ENCODE results near the gene ST8SIA5. TPM values are rescaled to one million over a fixed set of nuclear protein-coding genes. Genes with fewer than 3 reads are reported as not detected.

ST8SIA5 gene
- polyA plus RNA-seq, 1 donor from 2014 or later: 0.93 TPM

GRCh38 chr18:46680784-46681695 lies 75.8 kb downstream of the ST8SIA5 start:
- H3K27ac ChIP-seq (ENCODE audit: low read length): no peak overlapping the region
- no peaks in the 10 kb centered on the region for H3K27me3 ChIP-seq (ENCODE audit: insufficient read depth, low read depth, low read length)
- H2AFZ ChIP-seq (ENCODE audit: low read depth, low read length): no peak overlapping the region
- H4K20me1 ChIP-seq (ENCODE audit: insufficient read depth): no peaks in the 10 kb centered on the region
- H3K9me3 ChIP-seq (ENCODE audit: low read length): no peaks in the 10 kb centered on the region
- no peaks in the 10 kb centered on the region for H3F3A ChIP-seq (ENCODE audit: insufficient read depth, low read length, poor library complexity, severe bottlenecking)
- no peak overlapping the region for H3K4me2 ChIP-seq (ENCODE audit: low read length)
- H3K9me2 ChIP-seq (ENCODE audit: insufficient read depth, low read length): no peaks in the 10 kb centered on the region
- no peak overlapping the region for H3K4me3 ChIP-seq (ENCODE audit: low read length)
- no peak for TF ChIP-seq REST (IDR thresholded peaks at IDR 0.05; ENCODE audit: borderline replicate concordance)
- TF ChIP-seq POLR2AphosphoS5 (IDR thresholded peaks at IDR 0.05): no peak
- no peak for TF ChIP-seq MXI1 (conservative IDR thresholded peaks at IDR 0.05; ENCODE audit: poor library complexity, severe bottlenecking)
- TF ChIP-seq CTCF (IDR thresholded peaks at IDR 0.05; ENCODE audit: poor library complexity, severe bottlenecking): no peak
- no peak for TF ChIP-seq EZH2 (IDR thresholded peaks at IDR 0.05; ENCODE audit: borderline replicate concordance, insufficient read depth, low read length, poor library complexity, severe bottlenecking)
- TF ChIP-seq RAD21 (conservative IDR thresholded peaks at IDR 0.05): no peak
- TF ChIP-seq TAF1 (IDR thresholded peaks at IDR 0.05; ENCODE audit: low read depth): no peak
- no peak for TF ChIP-seq EP300 (conservative IDR thresholded peaks at IDR 0.05; ENCODE audit: poor library complexity, severe bottlenecking)
- TF ChIP-seq SMC3 (conservative IDR thresholded peaks at IDR 0.05; ENCODE audit: poor library complexity): no peak
- no peak overlapping the region for H3K9ac ChIP-seq (ENCODE audit: low read length)
- no peaks in the 10 kb centered on the region for H3K79me2 ChIP-seq (replicated peaks; ENCODE audit: insufficient read depth, low read length)
- H3K36me3 ChIP-seq (ENCODE audit: insufficient read depth, low read length): no peaks in the 10 kb centered on the region

- Histone ChIP-seq H3K27ac (ENCODE audit: low read length) (no peak overlapping the region), H3F3A (ENCODE audit: insufficient read depth, low read length, poor library complexity, severe bottlenecking) (no peaks in the 10 kb centered on the region), H3K36me3 (ENCODE audit: insufficient read depth, low read length) (no peaks in the 10 kb centered on the region)
These were observed 76.8 kb downstream of the ST8SIA5 start for GRCh38 chr18:46679846-46680598.

More at GRCh38 chr18:46679846-46680598, 76.8 kb downstream of the ST8SIA5 start:
- TF ChIP-seq CTCF (IDR thresholded peaks at IDR 0.05; ENCODE audit: poor library complexity, severe bottlenecking) (no peak), EP300 (conservative IDR thresholded peaks at IDR 0.05; ENCODE audit: poor library complexity, severe bottlenecking) (no peak), MXI1 (conservative IDR thresholded peaks at IDR 0.05; ENCODE audit: poor library complexity, severe bottlenecking) (no peak), RAD21 (conservative IDR thresholded peaks at IDR 0.05) (no peak), SMC3 (conservative IDR thresholded peaks at IDR 0.05; ENCODE audit: poor library complexity) (no peak), EZH2 (IDR thresholded peaks at IDR 0.05; ENCODE audit: borderline replicate concordance, insufficient read depth, low read length, poor library complexity, severe bottlenecking) (no peak), REST (IDR thresholded peaks at IDR 0.05; ENCODE audit: borderline replicate concordance) (no peak), POLR2AphosphoS5 (IDR thresholded peaks at IDR 0.05) (no peak), TAF1 (IDR thresholded peaks at IDR 0.05; ENCODE audit: low read depth) (no peak)
- Histone ChIP-seq H3K4me3 (ENCODE audit: low read length) (no peak overlapping the region), H3K9me3 (ENCODE audit: low read length) (no peaks in the 10 kb centered on the region), H3K79me2 (replicated peaks; ENCODE audit: insufficient read depth, low read length) (no peaks in the 10 kb centered on the region), H3K9me2 (ENCODE audit: insufficient read depth, low read length) (no peaks in the 10 kb centered on the region), H3K4me2 (ENCODE audit: low read length) (no peak overlapping the region), H2AFZ (ENCODE audit: low read depth, low read length) (no peak overlapping the region), H3K9ac (ENCODE audit: low read length) (no peak overlapping the region), H3K27me3 (ENCODE audit: insufficient read depth, low read depth, low read length) (no peaks in the 10 kb centered on the region), H4K20me1 (ENCODE audit: insufficient read depth) (no peaks in the 10 kb centered on the region)

Data from neural cell (in vitro differentiated cells).